Activated CD4-positive, alpha-beta memory T cell treated with anti-CD3 and anti-CD28 coated beads for 36 hours (primary cell): ENCODE results near the gene PTBP2. TPM values are rescaled to one million over a fixed set of nuclear protein-coding genes. Genes with fewer than 3 reads are reported as not detected.

Experiments used
- CTCF ChIA-PET: fragments of 350-600 bp; sonication (Branson Sonifier 250); formaldehyde crosslinking; loops from one replicate; lab custom pipeline; 2021; ENCODE audit warnings: antibody characterized with exemption, inconsistent platforms; lab: Charles Lee
- POLR2A ChIA-PET: fragments of 350-600 bp; sonication (Branson Sonifier 250); formaldehyde crosslinking; loops from one replicate; lab custom pipeline; 2021; ENCODE audit warnings: antibody characterized with exemption; lab: Charles Lee
- DNase-seq: peaks from one replicate; pipeline ENCODE4 v3.0.0-alpha.2; 2020
- H3K27ac Mint-ChIP-seq: one replicate; pipeline ENCODE4 v1.8.0; 2021; ENCODE audit warnings: mixed read lengths
- H3K27me3 Mint-ChIP-seq: one replicate; pipeline ENCODE4 v1.8.0; 2021; ENCODE audit warnings: mixed read lengths
- H3K36me3 Mint-ChIP-seq: one replicate; pipeline ENCODE4 v1.8.0; 2021; ENCODE audit warnings: mixed read lengths
- H3K4me1 Mint-ChIP-seq: one replicate; pipeline ENCODE4 v1.8.0; 2021; ENCODE audit warnings: low read depth, mixed read lengths
- H3K4me3 Mint-ChIP-seq: one replicate; pipeline ENCODE4 v1.8.0; 2021; ENCODE audit warnings: mild to moderate bottlenecking, mixed read lengths
- H3K9me3 Mint-ChIP-seq: one replicate; pipeline ENCODE4 v1.8.0; 2021; ENCODE audit warnings: mixed read lengths
- intact Hi-C: fragments of 100-400 bp; cut with micrococcal nuclease; formaldehyde crosslinking; loops from one replicate; pipeline ENCODE4 v1.15.1; 2023
- total RNA-seq, 2 experiments: library from RNA; stranded (reverse); gene quantifications; one replicate each; pipeline ENCODE4 v1.2.3, GENCODE V29; 2021

Gene PTBP2
- total RNA-seq: 10 to 100 TPM in 1 of 2 experiments, 1 to 10 TPM in 1; 9.2 to 10.1 TPM

GRCh38 chr1:96721416-96722160 lies at the start of gene PTBP2:
Gene PTBP2 (plus strand): TSS chr1:96721784. CDS start chr1:96721865, 81 bp downstream.
- Mint-ChIP-seq H3K9me3 (no peaks in the 10 kb centered on the region), H3K4me1 (peaks cover 23% of the 10 kb centered on the region), H3K36me3 (peaks cover 14% of the 10 kb centered on the region), H3K4me3 (peak within 1 kb of the TSS; percentile 89), H3K27me3 (no peaks in the 10 kb centered on the region), H3K27ac (peak within 1 kb of the TSS; percentile 80)
- CTCF ChIA-PET: interaction anchor here (1.6 kb wide), 1 partner anchor 9 kb away, joined by 4 read pairs; no protein-coding TSS in a partner anchor
- peak; percentile 88 for DNase-seq
- intact Hi-C loops: loop anchor here (1.0 to 5.0 kb wide), 4 partner anchors 359 to 1649 kb away; partner anchors contain the start of genes ALG14, DPYD and RWDD3
- POLR2A ChIA-PET: no interaction called here

- POLR2A ChIA-PET: no interaction called here
- no peak for DNase-seq
- CTCF ChIA-PET: no interaction called here
- H3K36me3 Mint-ChIP-seq: peaks cover 2% of the 10 kb centered on the region
- H3K27me3 Mint-ChIP-seq: peaks cover 2% of the 10 kb centered on the region
- no peaks in the 10 kb centered on the region for H3K4me1 Mint-ChIP-seq
- intact Hi-C loops: no loop called here
- peaks cover 20% of the 10 kb centered on the region for H3K9me3 Mint-ChIP-seq
- H3K27ac Mint-ChIP-seq: no peak overlapping the region
- H3K4me3 Mint-ChIP-seq: no peak overlapping the region
Observed at GRCh38 chr1:96674915-96675314, 46.7 kb upstream of the PTBP2 start.

- ChIA-PET CTCF (no interaction called here), POLR2A (no interaction called here)
- Mint-ChIP-seq H3K4me3 (no peak overlapping the region), H3K27ac (no peak overlapping the region), H3K36me3 (no peaks in the 10 kb centered on the region), H3K27me3 (peaks cover 5% of the 10 kb centered on the region), H3K4me1 (no peaks in the 10 kb centered on the region), H3K9me3 (no peaks in the 10 kb centered on the region)
- intact Hi-C loops: no loop called here
- no peak for DNase-seq
Observed at GRCh38 chr1:96682056-96682455, 39.5 kb upstream of the PTBP2 start.

GRCh38 chr1:96683931-96684330 lies 37.7 kb upstream of the PTBP2 start:
- CTCF ChIA-PET: no interaction called here
- POLR2A ChIA-PET: no interaction called here
- Mint-ChIP-seq H3K9me3 (no peaks in the 10 kb centered on the region), H3K4me3 (no peak overlapping the region), H3K27me3 (peaks cover 6% of the 10 kb centered on the region), H3K27ac (no peak overlapping the region), H3K4me1 (no peaks in the 10 kb centered on the region), H3K36me3 (no peaks in the 10 kb centered on the region)
- no peak for DNase-seq
- intact Hi-C loops: no loop called here

GRCh38 chr1:96684744-96685143 lies 36.8 kb upstream of the PTBP2 start:
- Mint-ChIP-seq H3K9me3 (no peaks in the 10 kb centered on the region), H3K27ac (no peak overlapping the region), H3K36me3 (no peaks in the 10 kb centered on the region), H3K4me1 (no peaks in the 10 kb centered on the region), H3K4me3 (no peak overlapping the region), H3K27me3 (peaks cover 6% of the 10 kb centered on the region)
- POLR2A ChIA-PET: no interaction called here
- CTCF ChIA-PET: no interaction called here
- intact Hi-C loops: no loop called here
- DNase-seq: no peak

GRCh38 chr1:96688767-96689166 lies 32.8 kb upstream of the PTBP2 start:
- no peak overlapping the region for H3K4me3 Mint-ChIP-seq
- H3K4me1 Mint-ChIP-seq: no peaks in the 10 kb centered on the region
- H3K27me3 Mint-ChIP-seq: peaks cover 3% of the 10 kb centered on the region
- DNase-seq: no peak
- H3K27ac Mint-ChIP-seq: no peak overlapping the region
- ChIA-PET CTCF (interaction anchor here (0.6 kb wide), 1 partner anchor 314 kb away, joined by 3 read pairs; no protein-coding TSS in a partner anchor), POLR2A (no interaction called here)
- intact Hi-C loops: no loop called here
- H3K9me3 Mint-ChIP-seq: no peaks in the 10 kb centered on the region
- no peaks in the 10 kb centered on the region for H3K36me3 Mint-ChIP-seq

GRCh38 chr1:96695954-96696353 lies 25.6 kb upstream of the PTBP2 start:
- Mint-ChIP-seq H3K27me3 (peaks cover 8% of the 10 kb centered on the region), H3K36me3 (peaks cover 6% of the 10 kb centered on the region), H3K9me3 (peaks cover 8% of the 10 kb centered on the region), H3K27ac (no peak overlapping the region), H3K4me1 (no peaks in the 10 kb centered on the region), H3K4me3 (no peak overlapping the region)
- ChIA-PET POLR2A (no interaction called here), CTCF (no interaction called here)
- intact Hi-C loops: no loop called here
- DNase-seq: no peak

- H3K9me3 Mint-ChIP-seq: peaks cover 8% of the 10 kb centered on the region
- intact Hi-C loops: no loop called here
Observed at GRCh38 chr1:96698342-96698983, 23.1 kb upstream of the PTBP2 start.

GRCh38 chr1:96703186-96703585 lies 18.4 kb upstream of the PTBP2 start:
- ChIA-PET POLR2A (no interaction called here), CTCF (no interaction called here)
- H3K27ac Mint-ChIP-seq: no peak overlapping the region
- intact Hi-C loops: no loop called here
- peaks cover 8% of the 10 kb centered on the region for H3K9me3 Mint-ChIP-seq
- H3K4me1 Mint-ChIP-seq: no peaks in the 10 kb centered on the region
- peaks cover 6% of the 10 kb centered on the region for H3K36me3 Mint-ChIP-seq
- H3K4me3 Mint-ChIP-seq: no peak overlapping the region
- no peak for DNase-seq
- H3K27me3 Mint-ChIP-seq: peaks cover 20% of the 10 kb centered on the region

More at GRCh38 chr1:96698342-96698983, 23.1 kb upstream of the PTBP2 start:
- Mint-ChIP-seq H3K4me3 (no peak overlapping the region), H3K36me3 (peaks cover 6% of the 10 kb centered on the region), H3K4me1 (no peaks in the 10 kb centered on the region), H3K27ac (no peak overlapping the region), H3K27me3 (peaks cover 20% of the 10 kb centered on the region)
- CTCF ChIA-PET: no interaction called here
- DNase-seq: no peak
- POLR2A ChIA-PET: no interaction called here

- H3K36me3 Mint-ChIP-seq: no peaks in the 10 kb centered on the region
- ChIA-PET CTCF (interaction anchor here (0.7 kb wide), 1 partner anchor 1761 kb away, joined by 3 read pairs; no protein-coding TSS in a partner anchor), POLR2A (no interaction called here)
- no peak overlapping the region for H3K4me3 Mint-ChIP-seq
- intact Hi-C loops: no loop called here
- H3K9me3 Mint-ChIP-seq: no peaks in the 10 kb centered on the region
- no peak for DNase-seq
- H3K27ac Mint-ChIP-seq: no peak overlapping the region
- H3K27me3 Mint-ChIP-seq: peaks cover 5% of the 10 kb centered on the region
- no peaks in the 10 kb centered on the region for H3K4me1 Mint-ChIP-seq
Observed at GRCh38 chr1:96707023-96707422, 14.6 kb upstream of the PTBP2 start.

GRCh38 chr1:96708482-96708881 lies 13.1 kb upstream of the PTBP2 start:
- Mint-ChIP-seq H3K4me1 (no peaks in the 10 kb centered on the region), H3K36me3 (no peaks in the 10 kb centered on the region), H3K27ac (no peak overlapping the region), H3K9me3 (no peaks in the 10 kb centered on the region), H3K4me3 (no peak overlapping the region), H3K27me3 (peaks cover 1% of the 10 kb centered on the region)
- no peak for DNase-seq
- intact Hi-C loops: no loop called here
- CTCF ChIA-PET: no interaction called here
- POLR2A ChIA-PET: no interaction called here

GRCh38 chr1:96710708-96711477 lies 10.7 kb upstream of the PTBP2 start:
- no peaks in the 10 kb centered on the region for H3K4me1 Mint-ChIP-seq
- ChIA-PET CTCF (interaction anchor here (0.6 kb wide), 1 partner anchor 1008 kb away, joined by 3 read pairs; no protein-coding TSS in a partner anchor), POLR2A (no interaction called here)
- H3K9me3 Mint-ChIP-seq: no peaks in the 10 kb centered on the region
- no peak overlapping the region for H3K27ac Mint-ChIP-seq
- DNase-seq: no peak
- H3K27me3 Mint-ChIP-seq: peaks cover 5% of the 10 kb centered on the region
- no peak overlapping the region for H3K4me3 Mint-ChIP-seq
- intact Hi-C loops: no loop called here
- no peaks in the 10 kb centered on the region for H3K36me3 Mint-ChIP-seq
